Stimulated activated CD8-positive, alpha-beta memory T cell treated with anti-CD3 and anti-CD28 coated beads, Interleukin-15, amount 100 ng/mL, for 48 hours (primary cell): ENCODE results near the gene TRPM2.

Experiments
- DNase-seq, 2 donors: peaks; one replicate each; pipeline ENCODE4 v3.0.0-alpha.2; 2020; ENCODE audit warnings: low read depth in 2 of 2

The TRPM2 gene

DNA sequence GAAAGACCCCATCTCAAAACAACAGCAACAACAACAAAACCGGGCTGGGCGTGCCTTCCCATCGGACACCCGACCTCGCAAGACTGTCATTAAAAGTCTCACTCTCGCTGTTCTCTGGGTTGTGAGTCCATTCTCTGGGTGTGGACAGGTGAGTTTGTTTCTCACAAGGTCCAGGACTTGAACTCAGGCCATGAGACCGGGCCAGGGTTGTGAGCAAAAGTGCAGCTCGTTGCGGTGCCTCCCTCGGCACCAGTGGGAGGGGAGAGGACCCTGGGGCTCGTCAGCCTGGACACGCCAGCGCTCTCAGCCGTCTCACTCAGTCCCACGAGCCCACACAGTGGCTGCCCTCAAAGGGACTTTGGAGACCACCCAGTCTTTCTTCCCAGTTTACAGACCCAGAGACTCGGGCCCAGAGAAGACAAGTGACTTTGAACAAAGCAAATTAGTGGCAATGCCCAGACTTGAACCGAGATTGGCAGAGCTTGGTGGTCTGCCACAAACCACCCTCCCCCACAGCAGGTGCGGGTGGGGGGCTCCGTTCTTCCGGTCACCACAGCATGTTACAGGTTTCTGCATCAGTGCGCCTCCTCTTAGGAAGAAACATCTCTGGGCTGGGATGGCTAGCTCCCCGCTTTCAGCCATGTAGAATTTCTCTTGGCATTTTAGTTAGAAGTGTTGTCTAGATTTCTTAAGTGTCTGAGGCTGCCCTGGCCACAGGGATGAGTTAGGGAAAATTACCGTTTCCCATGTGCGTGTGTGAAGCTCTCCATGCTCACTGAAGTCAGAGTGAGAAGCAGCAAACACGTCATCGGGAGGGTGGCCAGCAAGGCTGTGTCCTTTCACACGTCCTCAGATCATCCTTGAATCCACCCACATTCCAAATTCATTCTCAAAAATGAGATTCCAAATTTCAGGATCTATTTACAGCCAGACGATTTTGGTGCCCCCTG lies 130.1 kb downstream of the TRPM2 start:
- DNase-seq, result no peak

DNA sequence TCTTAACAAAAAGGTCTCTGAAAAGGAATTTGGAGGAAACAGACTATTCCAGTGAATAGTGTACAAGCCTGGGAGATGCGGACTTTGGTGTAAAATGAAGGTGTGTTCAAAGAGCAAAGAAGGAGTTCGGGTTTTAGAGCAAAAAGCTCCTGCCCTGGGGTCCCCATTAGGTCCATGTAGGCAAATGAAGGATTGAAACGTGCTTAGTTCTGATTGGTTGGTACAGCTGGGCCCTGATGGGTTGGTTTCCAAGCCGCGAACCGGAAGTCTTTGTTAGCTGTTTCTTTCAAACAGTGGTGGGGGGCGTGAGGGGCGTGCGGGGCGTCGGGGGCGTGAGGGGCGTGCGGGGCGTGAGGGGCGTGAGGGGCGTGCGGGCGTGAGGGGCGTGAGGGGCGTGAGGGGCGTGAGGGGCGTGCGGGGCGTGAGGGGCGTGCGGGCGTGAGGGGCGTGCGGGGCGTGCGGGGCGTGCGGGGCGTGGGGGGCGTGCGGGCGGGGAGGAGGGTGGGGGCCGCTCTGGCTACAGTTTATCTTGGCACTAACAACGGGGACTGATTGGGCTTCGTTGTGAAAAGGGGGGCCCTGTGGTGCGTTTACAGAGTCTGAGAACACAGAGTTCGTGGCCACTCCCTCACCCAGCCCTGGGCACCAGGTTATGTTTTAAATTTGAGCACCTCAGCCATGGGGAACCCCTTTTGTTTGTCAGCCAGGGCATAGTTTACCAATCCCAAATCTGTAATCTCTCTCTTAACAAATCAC lies 131.3 kb downstream of the TRPM2 start:
- DNase-seq, result no peak

DNA sequence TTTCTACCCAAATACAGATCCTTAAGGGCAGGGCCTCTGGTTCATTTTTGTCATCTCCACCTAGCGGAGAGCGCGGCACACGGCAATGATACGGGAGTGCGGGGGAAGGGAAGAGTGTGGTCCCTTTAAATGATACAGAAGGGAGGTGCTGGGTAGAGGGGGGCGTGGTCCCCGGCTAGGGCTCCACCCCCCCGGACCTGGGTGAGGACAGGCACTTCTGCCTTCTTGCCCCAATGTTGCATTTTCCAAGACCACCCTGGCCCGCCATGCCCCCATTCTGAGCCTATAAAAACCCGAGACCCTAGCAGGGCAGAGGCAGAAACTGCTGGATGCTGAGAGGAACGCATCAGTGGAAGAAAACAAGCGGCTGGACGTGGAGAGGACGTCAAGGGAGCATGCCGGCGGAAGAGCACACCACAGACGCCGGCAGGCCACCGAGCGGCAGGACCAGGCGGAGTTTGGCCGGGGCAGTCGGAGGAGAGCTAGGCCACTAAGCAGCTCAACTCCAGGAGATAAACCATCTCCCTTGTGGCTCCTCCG lies 131.9 kb downstream of the TRPM2 start:
- DNase-seq, result peak; percentile 21 to 39

DNA sequence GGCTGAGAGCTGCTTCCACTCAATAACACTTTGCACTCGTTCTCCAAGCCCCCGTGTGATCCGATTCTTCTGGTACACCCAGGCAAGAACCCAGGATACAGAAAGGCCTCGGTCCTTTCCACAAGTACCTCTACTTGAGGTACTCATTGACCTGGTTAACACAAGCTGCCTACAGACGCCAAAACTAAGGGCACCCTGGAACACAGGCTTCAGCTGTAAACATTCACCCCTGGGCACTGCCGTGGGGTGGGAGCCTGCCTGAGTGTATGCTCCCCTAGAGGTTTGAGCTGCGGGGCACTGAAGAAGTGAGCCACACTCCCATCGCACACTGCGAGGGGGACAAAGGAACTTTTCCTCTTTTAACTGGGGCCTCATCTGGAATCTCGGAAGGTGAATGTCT lies 132.4 kb downstream of the TRPM2 start:
- DNase-seq, result no peak

DNA sequence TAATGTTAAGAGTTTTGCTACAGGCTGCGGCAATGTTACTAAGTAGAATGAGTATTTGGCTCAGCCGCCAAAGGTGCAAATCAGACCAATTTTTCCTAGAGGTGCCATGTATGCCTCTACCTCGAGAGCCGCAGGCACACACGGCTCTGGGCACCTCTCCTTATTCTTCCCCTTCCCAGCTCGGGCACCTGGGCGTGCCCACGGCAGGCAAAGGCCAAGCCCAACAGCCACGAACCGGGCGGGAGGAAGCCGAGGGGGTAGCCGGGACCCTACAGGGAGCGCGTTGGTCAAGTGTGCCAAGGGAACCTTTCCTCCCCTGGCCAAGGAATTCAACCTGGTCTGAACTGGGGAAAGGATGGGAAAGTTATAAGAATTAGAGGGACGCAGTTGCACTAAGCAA lies 132.9 kb downstream of the TRPM2 start:
- DNase-seq, result no peak

DNA sequence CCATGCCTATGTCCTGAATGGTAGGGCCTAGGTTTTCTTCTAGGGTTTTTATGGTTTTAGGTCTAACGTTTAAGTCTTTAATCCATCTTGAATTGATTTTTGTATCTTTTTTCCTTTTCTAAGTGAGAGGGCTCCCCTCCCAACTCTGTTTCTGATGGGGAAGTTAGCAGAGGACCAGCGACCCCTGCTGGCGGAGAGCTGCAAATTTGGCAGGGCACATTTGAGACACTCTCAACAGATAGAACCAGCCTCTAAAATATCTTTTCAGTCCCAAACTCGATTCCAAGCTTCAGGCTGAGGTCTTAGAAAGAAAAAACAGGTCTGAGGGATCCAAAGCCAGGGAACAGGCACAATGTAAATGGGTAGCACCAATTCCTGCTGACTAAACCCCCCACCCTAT lies 134.4 kb downstream of the TRPM2 start:
- peak in 1 of 2 donors; percentile 38 for DNase-seq

DNA sequence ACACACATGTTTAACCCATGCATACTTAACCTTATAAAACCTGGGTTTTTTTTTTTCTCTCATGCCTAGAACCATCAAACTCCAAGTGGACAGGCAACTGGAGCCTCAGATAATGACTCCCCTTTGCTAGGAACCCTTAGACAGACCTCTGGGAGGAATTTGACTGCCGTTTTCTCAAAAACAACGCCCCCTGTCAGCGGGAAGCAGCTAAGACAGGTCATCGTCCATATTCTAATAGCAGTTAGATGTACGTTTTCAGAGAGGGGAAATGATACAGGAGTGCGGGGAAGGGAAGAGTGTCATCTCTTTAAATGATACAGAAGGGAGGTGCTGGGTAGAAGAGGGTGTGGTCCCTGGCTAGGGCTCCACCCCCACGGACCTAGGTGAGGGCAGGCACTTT lies 136.5 kb downstream of the TRPM2 start:
- no peak for DNase-seq

DNA sequence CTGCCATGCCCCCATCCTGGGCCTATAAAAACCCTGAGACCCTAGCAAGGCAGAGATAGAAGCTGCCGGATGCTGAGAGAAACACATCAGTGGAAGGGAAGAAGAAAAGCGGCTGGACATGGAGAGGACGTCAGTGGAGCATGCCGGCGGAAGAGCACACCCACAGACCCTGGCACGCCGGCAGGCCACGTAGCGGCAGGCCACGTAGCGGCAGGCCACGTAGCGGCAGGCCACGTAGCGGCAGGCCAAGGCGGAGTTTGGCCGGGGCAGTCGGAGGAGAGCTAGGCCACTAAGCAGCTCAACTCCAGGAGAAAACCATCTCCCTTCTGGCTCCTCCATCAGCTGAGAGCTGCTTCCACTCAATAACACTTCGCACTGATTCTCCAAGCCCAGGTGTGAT lies 137.0 kb downstream of the TRPM2 start:
- DNase-seq, result no peak

DNA sequence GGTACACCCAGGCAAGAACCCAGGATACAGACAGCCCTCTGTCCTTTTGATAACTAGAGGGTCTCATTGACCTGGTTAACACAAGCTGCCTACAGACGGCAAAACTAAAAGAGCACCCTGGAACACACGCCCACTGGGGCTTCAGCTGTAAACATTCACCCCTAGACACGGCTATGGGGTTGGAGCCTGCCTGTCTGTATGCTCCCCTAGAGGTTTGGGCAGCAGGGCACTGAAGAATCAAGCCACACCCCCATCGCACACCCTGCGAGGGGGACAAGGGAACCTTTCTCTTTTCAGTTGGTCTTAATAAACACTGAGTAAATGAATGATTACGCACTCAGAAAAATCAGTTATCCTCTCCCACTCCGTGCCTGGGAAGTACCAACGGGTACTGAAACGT lies 137.4 kb downstream of the TRPM2 start:
- no peak for DNase-seq
